Esophagus muscularis mucosa (tissue), 4 donors: ENCODE measurements around the gene SPP2. TPM values are rescaled to one million over a fixed set of nuclear protein-coding genes. Genes with fewer than 3 reads are reported as not detected.

Experiments
- DNase-seq: peaks from one replicate; pipeline ENCODE4 v3.0.0-alpha.2; 2017; ENCODE audit errors: extremely low spot score
- H3K27ac ChIP-seq, 4 donors: fragments of 200-600 bp; sonication (generic); replicated peaks in 1 of 4; 1 replicate in 3 of 4; 2 replicates in 1 of 4; pipeline ENCODE4 v1.5.1; 2016 to 2019; ENCODE audit warnings: mild to moderate bottlenecking in 1 of 4
- H3K27me3 ChIP-seq, 4 donors: fragments of 200-600 bp; sonication (generic); one replicate each; pipeline versions ENCODE4 v1.5.1 to v1.6.0; 2016 to 2019
- H3K36me3 ChIP-seq, 4 donors: fragments of 200-600 bp; sonication (generic); one replicate each; pipeline ENCODE4 v1.5.1; 2016 to 2019
- H3K4me1 ChIP-seq, 4 donors: fragments of 200-600 bp; sonication (generic); one replicate each; pipeline ENCODE4 v1.5.1; 2016 to 2019
- H3K4me3 ChIP-seq, 4 donors: fragments of 200-600 bp; sonication (generic); 1 replicate in 2 of 4; 2 replicates in 2 of 4; pipeline ENCODE4 v1.5.1; 2016 to 2019; ENCODE audit warnings: mild to moderate bottlenecking in 4 of 4, moderate library complexity in 1 of 4
- H3K9me3 ChIP-seq, 4 donors: fragments of 200-600 bp; sonication (generic); 1 replicate in 3 of 4; 2 replicates in 1 of 4; pipeline ENCODE4 v1.5.1; 2016 to 2019
- CTCF ChIP-seq, 3 experiments: fragments of 200-600 bp in 2 of 3; fragments of 450-650 bp in 1 of 3; sonication (generic) in 2 of 3; IDR thresholded peaks; one replicate each; pipeline ENCODE4 v1.5.1; 2017 to 2019; ENCODE audit warnings: antibody characterized with exemption in 3 of 3, mild to moderate bottlenecking in 2 of 3, moderate library complexity in 1 of 3
- EP300 ChIP-seq: sonication (generic); formaldehyde crosslinking; IDR thresholded peaks from one replicate; pipeline ENCODE4 v1.6.1; 2017; ENCODE audit warnings: antibody characterized with exemption
- POLR2A ChIP-seq: fragments of 450-650 bp; IDR thresholded peaks from one replicate; pipeline ENCODE4 v1.6.1; 2017; ENCODE audit warnings: antibody characterized with exemption, moderate library complexity, mild to moderate bottlenecking, low read depth
- POLR2AphosphoS5 ChIP-seq, 2 donors: sonication (generic); formaldehyde crosslinking; IDR thresholded peaks; one replicate each; pipeline ENCODE4 v1.6.1; 2017; ENCODE audit warnings: antibody characterized with exemption in 2 of 2
- WGBS: methylation state at CpG from one replicate; pipeline ENCODE4 v1.1.5; 2018; 5-methylcytosine and 5-hydroxymethylcytosine counted together
- intact Hi-C: fragments of 100-400 bp; cut with DNase I; formaldehyde crosslinking; loops from one replicate; pipeline ENCODE4 v1.15.1; 2023
- total RNA-seq, 4 donors: library from RNA; depleted of rRNA; stranded (reverse); fragments of >200 nt; gene quantifications; one replicate each; pipeline versions ENCODE4 v1.1.0 to v1.2.1, GENCODE V29; 2016

SPP2 gene
- total RNA-seq, 4 donors from 2014 or later = not detected

DNA sequence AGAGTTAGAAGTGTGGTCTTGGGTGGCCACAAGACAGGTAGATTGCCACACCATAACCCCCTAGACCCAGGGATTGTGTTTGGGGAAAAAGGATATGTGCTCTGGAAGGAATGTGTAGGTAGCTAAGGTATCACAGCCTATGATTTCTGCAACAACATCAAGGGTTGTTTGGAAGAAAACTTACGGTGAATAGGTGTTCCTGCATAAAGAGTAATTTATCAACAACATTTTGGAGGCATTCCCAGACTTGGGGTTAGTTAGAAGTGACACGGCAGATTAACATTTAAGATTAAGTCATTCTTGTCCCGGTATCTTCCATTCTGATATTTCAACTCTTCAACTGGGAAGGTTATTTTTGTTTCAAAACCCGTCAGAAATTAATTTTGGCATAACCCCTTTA is 65.5 kb downstream of the SPP2 start:
- TF ChIP-seq EP300 = no peak
- no peak for TF ChIP-seq POLR2A
- TF ChIP-seq CTCF (IDR thresholded peaks at IDR 0.05) = no peak
- TF ChIP-seq POLR2AphosphoS5 (IDR thresholded peaks at IDR 0.05) = no peak
- H3K27me3 ChIP-seq = peaks cover 0 to 6% (median 0%) of the 10 kb centered on the region in 4 donors
- 51% methylated on average over 4 of the region's 4 CpGs for WGBS
- H3K9me3 ChIP-seq = peaks cover 0 to 6% (median 0%) of the 10 kb centered on the region in 4 donors
- H3K4me3 ChIP-seq = no peak overlapping the region
- no peak for DNase-seq
- no peaks in the 10 kb centered on the region for H3K4me1 ChIP-seq
- intact Hi-C loops = no loop called here
- no peaks in the 10 kb centered on the region for H3K36me3 ChIP-seq
- H3K27ac ChIP-seq = no peak overlapping the region

DNA sequence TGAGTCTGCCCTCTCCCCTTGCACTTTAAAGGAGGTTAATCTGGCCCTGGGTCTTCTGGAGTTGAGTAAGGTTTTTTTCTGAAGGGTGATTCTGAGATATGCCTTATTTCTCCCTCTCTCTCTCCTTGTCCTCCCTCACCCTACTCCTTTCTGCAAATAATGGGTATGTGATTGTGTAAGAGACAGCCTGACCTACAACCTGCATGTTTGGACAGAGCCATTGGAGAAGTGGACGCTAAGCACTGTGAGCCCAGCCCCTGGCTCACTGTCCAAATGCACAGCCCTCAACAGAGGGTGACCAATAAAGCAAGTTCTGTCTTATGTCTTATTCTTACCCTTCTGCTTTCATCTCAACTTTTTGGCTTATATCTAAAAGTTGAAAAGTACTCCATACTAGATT is 71.5 kb downstream of the SPP2 start:
- Histone ChIP-seq H3K4me3 (no peak overlapping the region), H3K4me1 (no peaks in the 10 kb centered on the region), H3K27ac (no peak overlapping the region), H3K9me3 (peaks cover 0 to 6% (median 0%) of the 10 kb centered on the region in 4 donors), H3K27me3 (peaks cover 0 to 10% (median 0%) of the 10 kb centered on the region in 4 donors), H3K36me3 (no peaks in the 10 kb centered on the region)
- no peak for DNase-seq
- WGBS = 90% methylated on average over 1 of the region's 1 CpG
- intact Hi-C loops = no loop called here
- no peak for TF ChIP-seq POLR2AphosphoS5 (IDR thresholded peaks at IDR 0.05)
- no peak for TF ChIP-seq EP300
- TF ChIP-seq CTCF (IDR thresholded peaks at IDR 0.05) = no peak
- no peak for TF ChIP-seq POLR2A

GRCh38 chr2:234125451-234126145 is 75.1 kb downstream of the SPP2 start:
- Histone ChIP-seq H3K27me3 (peaks cover 0 to 8% (median 0%) of the 10 kb centered on the region in 4 donors), H3K27ac (no peak overlapping the region), H3K4me3 (no peak overlapping the region), H3K9me3 (no peaks in the 10 kb centered on the region), H3K36me3 (no peaks in the 10 kb centered on the region), H3K4me1 (no peaks in the 10 kb centered on the region)
- 66% methylated on average over 7 of the region's 7 CpGs for WGBS
- no peak for DNase-seq
- intact Hi-C loops = no loop called here
- TF ChIP-seq CTCF (IDR thresholded peaks at IDR 0.05) = no peak
- TF ChIP-seq POLR2AphosphoS5 (IDR thresholded peaks at IDR 0.05) = no peak
- no peak for TF ChIP-seq EP300
- TF ChIP-seq POLR2A = no peak

- intact Hi-C loops = no loop called here
- no peaks in the 10 kb centered on the region for H3K9me3 ChIP-seq
- DNase-seq = no peak
- no peak overlapping the region for H3K4me3 ChIP-seq
- no peaks in the 10 kb centered on the region for H3K4me1 ChIP-seq
- peaks cover 0 to 3% (median 0%) of the 10 kb centered on the region in 4 donors for H3K27me3 ChIP-seq
- TF ChIP-seq CTCF (IDR thresholded peaks at IDR 0.05) = no peak
- TF ChIP-seq EP300 = no peak
- no peak for TF ChIP-seq POLR2A
- no peak for TF ChIP-seq POLR2AphosphoS5 (IDR thresholded peaks at IDR 0.05)
- H3K36me3 ChIP-seq = no peaks in the 10 kb centered on the region
- no peak overlapping the region for H3K27ac ChIP-seq
- 85% methylated on average over 6 of the region's 6 CpGs for WGBS
Observed at GRCh38 chr2:234126146-234126470, 75.6 kb downstream of the SPP2 start.

Other genes starting within 250 kb of the SPP2 start
- under 1 TPM in 3 of 4 donors, not detected in 1; under 0.01 to 0.23 (median 0.19) TPM for gene HJURP, start 196.2 kb upstream of the SPP2 start, total RNA-seq
- not detected for gene TRPM8, start 133.3 kb upstream of the SPP2 start, total RNA-seq